ENCODE data around the gene ZFYVE19. TPM values are rescaled to one million over a fixed set of nuclear protein-coding genes. Genes with fewer than 3 reads are reported as not detected.

Gene ZFYVE19
- total and polyA plus RNA-seq, 2 experiments from 2014 or later: 8.5 to 22.7 TPM

DNA sequence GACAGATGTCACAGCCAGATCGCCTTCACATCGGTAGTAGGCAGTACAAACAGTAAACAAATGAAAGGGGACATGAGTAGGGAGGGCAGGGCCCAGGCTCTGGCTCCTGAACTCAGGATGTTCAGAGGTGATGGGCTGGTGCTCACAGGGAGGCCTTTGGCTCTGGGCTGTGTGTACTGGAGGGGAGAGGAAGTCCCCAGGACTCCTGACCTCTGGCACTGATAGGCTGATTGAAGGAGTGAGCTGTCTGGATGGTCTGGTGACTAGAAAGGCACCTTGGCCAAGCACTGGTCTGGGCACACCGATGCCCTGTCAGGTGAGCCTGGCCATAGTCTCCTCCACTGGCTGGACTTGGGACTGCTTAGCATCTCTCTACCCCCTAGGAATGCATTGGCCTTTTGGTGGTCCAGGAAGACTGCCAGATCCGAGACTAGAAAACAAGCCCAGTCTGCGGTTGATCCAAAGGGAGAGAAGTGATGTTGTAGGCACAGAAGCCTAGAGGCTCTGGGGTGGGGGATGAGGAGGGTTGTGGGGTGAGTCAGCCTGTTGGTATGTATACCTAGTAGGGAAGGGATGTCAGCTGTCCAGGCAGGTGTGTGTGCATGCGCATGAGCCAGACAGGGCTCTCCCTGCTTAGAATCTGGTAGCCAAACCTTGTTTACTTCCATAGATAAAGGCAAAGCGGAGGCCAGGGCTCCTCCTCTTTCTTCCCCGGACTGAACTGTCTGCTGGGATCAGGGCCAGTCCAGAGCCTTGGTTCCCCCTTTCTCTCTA is 38.8 kb downstream of the ZFYVE19 start (continued):
- TF ChIP-seq, protein P1, sequence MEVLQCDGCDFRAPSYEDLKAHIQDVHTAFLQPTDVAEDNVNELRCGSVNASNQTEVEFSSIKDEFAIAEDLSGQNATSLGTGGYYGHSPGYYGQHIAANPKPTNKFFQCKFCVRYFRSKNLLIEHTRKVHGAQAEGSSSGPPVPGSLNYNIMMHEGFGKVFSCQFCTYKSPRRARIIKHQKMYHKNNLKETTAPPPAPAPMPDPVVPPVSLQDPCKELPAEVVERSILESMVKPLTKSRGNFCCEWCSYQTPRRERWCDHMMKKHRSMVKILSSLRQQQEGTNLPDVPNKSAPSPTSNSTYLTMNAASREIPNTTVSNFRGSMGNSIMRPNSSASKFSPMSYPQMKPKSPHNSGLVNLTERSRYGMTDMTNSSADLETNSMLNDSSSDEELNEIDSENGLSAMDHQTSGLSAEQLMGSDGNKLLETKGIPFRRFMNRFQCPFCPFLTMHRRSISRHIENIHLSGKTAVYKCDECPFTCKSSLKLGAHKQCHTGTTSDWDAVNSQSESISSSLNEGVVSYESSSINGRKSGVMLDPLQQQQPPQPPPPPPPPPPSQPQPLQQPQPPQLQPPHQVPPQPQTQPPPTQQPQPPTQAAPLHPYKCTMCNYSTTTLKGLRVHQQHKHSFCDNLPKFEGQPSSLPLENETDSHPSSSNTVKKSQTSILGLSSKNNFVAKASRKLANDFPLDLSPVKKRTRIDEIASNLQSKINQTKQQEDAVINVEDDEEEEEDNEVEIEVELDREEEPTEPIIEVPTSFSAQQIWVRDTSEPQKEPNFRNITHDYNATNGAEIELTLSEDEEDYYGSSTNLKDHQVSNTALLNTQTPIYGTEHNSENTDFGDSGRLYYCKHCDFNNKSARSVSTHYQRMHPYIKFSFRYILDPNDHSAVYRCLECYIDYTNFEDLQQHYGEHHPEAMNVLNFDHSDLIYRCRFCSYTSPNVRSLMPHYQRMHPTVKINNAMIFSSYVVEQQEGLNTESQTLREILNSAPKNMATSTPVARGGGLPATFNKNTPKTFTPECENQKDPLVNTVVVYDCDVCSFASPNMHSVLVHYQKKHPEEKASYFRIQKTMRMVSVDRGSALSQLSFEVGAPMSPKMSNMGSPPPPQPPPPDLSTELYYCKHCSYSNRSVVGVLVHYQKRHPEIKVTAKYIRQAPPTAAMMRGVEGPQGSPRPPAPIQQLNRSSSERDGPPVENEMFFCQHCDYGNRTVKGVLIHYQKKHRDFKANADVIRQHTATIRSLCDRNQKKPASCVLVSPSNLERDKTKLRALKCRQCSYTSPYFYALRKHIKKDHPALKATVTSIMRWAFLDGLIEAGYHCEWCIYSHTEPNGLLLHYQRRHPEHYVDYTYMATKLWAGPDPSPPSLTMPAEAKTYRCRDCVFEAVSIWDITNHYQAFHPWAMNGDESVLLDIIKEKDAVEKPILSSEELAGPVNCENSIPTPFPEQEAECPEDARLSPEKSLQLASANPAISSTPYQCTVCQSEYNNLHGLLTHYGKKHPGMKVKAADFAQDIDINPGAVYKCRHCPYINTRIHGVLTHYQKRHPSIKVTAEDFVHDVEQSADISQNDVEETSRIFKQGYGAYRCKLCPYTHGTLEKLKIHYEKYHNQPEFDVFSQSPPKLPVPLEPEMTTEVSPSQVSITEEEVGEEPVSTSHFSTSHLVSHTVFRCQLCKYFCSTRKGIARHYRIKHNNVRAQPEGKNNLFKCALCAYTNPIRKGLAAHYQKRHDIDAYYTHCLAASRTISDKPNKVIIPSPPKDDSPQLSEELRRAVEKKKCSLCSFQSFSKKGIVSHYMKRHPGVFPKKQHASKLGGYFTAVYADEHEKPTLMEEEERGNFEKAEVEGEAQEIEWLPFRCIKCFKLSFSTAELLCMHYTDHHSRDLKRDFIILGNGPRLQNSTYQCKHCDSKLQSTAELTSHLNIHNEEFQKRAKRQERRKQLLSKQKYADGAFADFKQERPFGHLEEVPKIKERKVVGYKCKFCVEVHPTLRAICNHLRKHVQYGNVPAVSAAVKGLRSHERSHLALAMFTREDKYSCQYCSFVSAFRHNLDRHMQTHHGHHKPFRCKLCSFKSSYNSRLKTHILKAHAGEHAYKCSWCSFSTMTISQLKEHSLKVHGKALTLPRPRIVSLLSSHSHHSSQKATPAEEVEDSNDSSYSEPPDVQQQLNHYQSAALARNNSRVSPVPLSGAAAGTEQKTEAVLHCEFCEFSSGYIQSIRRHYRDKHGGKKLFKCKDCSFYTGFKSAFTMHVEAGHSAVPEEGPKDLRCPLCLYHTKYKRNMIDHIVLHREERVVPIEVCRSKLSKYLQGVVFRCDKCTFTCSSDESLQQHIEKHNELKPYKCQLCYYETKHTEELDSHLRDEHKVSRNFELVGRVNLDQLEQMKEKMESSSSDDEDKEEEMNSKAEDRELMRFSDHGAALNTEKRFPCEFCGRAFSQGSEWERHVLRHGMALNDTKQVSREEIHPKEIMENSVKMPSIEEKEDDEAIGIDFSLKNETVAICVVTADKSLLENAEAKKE (CRISPR knock-in tag; IDR thresholded peaks at IDR 0.05): no peak
- no peak for TF ChIP-seq NANOG (IDR thresholded peaks at IDR 0.05; ENCODE audit: borderline replicate concordance)
- TF ChIP-seq, protein P2, sequence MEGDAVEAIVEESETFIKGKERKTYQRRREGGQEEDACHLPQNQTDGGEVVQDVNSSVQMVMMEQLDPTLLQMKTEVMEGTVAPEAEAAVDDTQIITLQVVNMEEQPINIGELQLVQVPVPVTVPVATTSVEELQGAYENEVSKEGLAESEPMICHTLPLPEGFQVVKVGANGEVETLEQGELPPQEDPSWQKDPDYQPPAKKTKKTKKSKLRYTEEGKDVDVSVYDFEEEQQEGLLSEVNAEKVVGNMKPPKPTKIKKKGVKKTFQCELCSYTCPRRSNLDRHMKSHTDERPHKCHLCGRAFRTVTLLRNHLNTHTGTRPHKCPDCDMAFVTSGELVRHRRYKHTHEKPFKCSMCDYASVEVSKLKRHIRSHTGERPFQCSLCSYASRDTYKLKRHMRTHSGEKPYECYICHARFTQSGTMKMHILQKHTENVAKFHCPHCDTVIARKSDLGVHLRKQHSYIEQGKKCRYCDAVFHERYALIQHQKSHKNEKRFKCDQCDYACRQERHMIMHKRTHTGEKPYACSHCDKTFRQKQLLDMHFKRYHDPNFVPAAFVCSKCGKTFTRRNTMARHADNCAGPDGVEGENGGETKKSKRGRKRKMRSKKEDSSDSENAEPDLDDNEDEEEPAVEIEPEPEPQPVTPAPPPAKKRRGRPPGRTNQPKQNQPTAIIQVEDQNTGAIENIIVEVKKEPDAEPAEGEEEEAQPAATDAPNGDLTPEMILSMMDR (conservative IDR thresholded peaks at IDR 0.05; ENCODE audit: low read depth in 2 of 2): no peak
- TF ChIP-seq JUNB (IDR thresholded peaks at IDR 0.05; ENCODE audit: unreplicated experiment): no peak
- no peak for TF ChIP-seq REST (IDR thresholded peaks at IDR 0.05; ENCODE audit: unreplicated experiment)
